Measurements from ENCODE around the gene ALDOA. TPM values are rescaled to one million over a fixed set of nuclear protein-coding genes. Genes with fewer than 3 reads are reported as not detected.

The ALDOA gene
- polyA plus RNA-seq, 4 donors, result 478 to 641 (median 500) TPM

DNA sequence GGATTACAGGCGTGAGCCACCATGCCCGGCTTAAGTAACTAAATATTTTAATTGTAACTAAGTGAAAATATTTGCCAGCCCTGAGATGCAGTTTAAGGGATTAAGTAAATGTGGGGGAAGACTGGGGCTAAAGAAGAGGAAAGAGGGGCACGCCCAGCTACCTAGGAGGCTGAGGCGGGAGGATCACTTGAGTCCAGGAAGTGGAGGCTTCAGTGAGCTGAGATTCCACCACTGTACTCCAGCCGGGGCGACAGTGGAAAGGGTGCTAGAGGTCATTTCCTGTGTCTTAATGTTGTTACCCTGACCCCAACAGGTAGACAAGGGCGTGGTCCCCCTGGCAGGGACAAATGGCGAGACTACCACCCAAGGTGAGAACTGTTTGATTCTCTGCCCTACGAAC is 2.8 kb downstream of the ALDOA start:
- DNase-seq (ENCODE audit: low read depth in 4 of 4, low spot score in 3 of 4), result no peak

DNA sequence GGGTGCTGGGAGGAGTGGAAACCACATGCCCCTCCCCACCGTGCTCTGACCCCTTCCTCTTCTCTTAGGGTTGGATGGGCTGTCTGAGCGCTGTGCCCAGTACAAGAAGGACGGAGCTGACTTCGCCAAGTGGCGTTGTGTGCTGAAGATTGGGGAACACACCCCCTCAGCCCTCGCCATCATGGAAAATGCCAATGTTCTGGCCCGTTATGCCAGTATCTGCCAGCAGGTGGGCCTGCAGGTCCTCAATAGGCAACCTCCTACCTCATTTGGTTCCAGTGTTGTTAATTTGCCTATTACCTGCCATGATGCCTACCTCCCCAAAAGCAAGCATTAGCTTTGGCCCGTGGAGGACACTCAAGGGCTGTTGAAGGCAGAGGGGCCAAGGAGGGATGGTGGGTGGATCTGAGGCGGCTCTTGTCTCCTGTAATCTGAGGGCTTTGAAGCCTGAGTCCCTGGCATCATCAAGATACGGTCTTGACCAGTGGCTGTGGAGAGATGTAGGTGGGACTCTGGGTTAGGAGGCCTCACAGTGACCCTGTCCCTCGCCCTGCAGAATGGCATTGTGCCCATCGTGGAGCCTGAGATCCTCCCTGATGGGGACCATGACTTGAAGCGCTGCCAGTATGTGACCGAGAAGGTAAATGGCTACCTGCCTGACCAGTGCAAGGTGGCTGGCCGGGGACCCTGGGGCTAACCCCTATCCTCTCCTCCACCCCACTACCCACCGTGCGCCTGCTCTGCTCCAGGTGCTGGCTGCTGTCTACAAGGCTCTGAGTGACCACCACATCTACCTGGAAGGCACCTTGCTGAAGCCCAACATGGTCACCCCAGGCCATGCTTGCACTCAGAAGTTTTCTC is 3.4 kb downstream of the ALDOA start:
- no peak for DNase-seq (ENCODE audit: low read depth in 4 of 4, low spot score in 3 of 4)

DNA sequence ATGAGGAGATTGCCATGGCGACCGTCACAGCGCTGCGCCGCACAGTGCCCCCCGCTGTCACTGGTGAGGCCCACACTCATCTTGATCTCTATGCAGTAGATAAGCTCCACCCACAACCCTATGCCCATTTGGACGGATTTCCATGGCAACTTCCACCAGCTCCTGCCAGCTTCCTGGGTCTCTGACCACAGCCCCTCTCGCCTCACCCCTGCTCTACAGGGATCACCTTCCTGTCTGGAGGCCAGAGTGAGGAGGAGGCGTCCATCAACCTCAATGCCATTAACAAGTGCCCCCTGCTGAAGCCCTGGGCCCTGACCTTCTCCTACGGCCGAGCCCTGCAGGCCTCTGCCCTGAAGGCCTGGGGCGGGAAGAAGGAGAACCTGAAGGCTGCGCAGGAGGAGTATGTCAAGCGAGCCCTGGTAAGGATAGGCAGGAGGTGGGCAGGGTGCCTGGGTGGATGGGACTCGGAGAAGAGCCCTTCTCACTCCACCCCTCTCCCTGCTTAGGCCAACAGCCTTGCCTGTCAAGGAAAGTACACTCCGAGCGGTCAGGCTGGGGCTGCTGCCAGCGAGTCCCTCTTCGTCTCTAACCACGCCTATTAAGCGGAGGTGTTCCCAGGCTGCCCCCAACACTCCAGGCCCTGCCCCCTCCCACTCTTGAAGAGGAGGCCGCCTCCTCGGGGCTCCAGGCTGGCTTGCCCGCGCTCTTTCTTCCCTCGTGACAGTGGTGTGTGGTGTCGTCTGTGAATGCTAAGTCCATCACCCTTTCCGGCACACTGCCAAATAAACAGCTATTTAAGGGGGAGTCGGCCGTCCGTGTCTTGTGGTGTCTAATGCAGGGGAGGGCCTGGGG is 4.3 kb downstream of the ALDOA start:
- DNase-seq (ENCODE audit: low read depth in 4 of 4, low spot score in 3 of 4), result no peak

DNA sequence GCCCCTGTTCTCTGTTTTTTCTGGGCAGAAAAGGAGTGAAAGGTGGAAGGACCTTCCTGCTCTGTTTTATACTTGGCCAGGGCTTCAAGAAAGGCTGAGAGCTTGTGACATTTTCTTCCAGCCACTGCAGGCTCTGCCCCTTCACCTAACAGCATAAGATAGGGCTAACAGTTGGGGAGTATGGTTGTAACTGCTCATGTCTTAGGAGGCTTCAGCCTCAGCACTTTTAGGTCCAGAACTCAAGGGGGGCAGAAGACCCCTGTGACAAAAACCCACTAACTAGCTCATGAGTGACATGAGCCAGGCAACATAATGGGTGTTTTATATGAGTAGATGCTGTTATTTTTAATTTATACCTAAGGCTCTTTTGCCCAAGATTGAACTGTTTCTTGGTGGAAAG is 4.9 kb downstream of the ALDOA start:
- no peak for DNase-seq (ENCODE audit: low read depth in 4 of 4, low spot score in 3 of 4)

DNA sequence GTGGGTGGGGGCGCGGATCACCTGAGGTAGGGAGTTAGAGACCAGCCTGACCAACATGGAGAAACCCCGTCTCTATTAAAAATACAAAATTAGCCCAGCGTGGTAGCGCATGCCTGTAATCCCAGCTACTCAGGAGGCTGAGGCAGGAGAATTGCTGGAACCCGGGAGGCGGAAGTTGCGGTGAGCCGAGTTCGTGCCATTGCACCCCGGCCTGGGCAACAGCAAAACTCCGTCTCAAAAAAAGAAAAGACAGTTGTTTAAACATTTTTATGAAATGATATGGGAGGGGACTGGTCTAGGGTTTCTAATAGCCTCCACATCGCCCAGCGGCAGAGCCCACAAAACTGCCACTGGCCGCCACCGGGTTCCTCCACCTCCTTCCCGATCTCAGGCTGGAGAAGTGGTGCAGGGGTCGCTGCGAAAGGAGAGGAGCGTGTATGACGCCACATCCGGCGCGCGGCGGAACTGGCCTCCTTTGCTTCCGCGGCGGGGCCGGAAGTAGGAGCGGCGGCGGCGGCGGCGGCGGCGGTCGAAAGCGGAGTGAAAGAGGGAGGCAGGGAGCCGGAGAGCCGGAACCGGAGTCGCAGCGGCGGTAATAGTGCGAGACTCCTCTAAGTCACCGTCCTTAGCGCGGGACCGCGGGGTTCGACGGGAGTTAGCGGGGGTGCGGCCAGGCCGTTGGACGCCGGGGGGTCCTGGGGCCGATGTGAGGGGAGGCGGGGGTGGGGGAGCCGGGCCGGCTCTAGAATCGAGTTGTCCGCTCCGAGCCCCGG is 10.1 kb downstream of the ALDOA start, which contains the start of gene PPP4C:
Gene PPP4C (plus strand): TSS at position 492 of the 773 bp plus-strand sequence. CDS start 384 bp downstream, outside the sequence.
- DNase-seq (ENCODE audit: low read depth in 4 of 4, low spot score in 3 of 4), result peak in 1 of 4 donors; percentile 81

DNA sequence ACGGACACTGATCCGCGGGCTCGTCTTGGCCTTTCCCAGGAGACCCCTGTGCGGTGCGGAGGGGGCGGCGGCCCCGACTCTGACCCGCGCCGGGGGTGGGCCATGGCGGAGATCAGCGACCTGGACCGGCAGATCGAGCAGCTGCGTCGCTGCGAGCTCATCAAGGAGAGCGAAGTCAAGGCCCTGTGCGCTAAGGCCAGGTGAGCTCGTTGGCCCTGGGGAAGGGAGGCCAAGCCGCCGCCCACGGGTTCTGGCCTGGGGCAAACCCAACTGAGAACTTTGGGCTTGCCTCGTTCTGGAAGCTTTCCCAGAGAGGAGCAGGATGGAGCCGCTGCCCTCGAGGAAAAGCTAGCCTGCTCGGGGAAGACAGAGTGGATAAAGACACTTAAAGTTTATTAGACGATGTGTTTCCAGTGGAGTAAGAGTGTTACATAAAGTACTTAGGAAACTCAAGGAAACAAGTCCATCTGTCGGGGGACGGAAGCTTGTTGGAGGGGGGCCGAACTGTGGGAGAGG is 10.8 kb downstream of the ALDOA start:
- no peak for DNase-seq (ENCODE audit: low read depth in 4 of 4, low spot score in 3 of 4)

DNA sequence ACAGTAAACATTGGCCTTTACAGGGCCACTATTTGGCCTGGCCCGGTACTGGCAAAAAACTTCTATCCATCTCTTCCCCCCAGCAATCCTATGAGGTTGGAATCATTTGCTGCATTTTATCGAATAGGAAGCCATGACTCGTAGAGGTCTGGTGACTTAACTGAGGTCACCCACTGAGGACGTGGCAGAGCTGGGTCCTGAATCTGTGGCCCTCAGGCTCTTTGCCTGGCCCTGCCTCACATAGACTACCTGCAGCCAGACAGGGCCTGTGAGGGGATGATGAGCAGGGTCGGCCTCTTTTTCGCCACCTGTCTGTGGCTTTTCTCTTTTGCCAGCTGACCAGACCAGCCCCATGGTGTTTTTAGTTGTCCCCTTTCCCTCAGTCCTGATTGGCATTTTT is 12.1 kb downstream of the ALDOA start:
- no peak for DNase-seq (ENCODE audit: low read depth in 4 of 4, low spot score in 3 of 4)

DNA sequence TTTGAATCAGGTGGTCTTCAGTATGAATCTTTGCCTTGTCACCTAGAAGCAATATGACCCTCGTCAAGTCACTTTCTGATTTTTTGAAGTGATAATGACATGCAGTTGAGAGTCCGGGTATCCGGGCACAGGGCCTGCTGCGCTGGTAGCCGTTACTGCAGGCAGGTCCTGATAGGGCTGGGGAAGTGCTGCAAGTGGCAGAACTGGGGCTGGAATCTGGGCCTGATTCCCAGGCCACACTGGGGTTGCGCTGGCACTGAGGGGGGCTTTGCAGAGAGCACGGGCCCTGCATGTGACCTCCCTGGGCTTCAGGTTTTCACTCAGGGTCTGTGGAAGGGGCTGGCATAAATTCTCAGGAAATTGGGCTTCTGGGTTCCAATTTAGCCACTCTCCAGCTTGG is 13.2 kb downstream of the ALDOA start:
- DNase-seq (ENCODE audit: low read depth in 4 of 4, low spot score in 3 of 4), result no peak

DNA sequence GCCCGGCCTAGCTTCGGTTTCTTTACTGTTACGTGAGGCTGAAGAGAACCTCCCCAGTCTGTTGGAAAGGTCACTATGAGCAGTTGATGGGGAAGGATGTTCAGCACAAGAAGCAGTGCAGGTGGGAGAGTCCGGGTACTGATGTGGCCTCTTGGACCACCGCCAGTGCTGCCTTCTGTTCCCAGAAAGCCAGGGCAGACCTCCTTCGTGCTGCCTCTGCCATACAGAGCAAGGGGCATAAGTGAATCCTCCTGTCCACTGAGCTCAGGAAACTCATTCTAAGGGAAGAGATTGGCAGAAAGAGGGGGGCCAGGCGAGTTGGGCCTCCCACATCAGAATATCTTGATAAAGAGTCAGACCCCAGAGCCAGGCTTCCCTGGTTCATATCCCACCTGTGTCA is 13.9 kb downstream of the ALDOA start:
- DNase-seq (ENCODE audit: low read depth in 4 of 4, low spot score in 3 of 4), result no peak

DNA sequence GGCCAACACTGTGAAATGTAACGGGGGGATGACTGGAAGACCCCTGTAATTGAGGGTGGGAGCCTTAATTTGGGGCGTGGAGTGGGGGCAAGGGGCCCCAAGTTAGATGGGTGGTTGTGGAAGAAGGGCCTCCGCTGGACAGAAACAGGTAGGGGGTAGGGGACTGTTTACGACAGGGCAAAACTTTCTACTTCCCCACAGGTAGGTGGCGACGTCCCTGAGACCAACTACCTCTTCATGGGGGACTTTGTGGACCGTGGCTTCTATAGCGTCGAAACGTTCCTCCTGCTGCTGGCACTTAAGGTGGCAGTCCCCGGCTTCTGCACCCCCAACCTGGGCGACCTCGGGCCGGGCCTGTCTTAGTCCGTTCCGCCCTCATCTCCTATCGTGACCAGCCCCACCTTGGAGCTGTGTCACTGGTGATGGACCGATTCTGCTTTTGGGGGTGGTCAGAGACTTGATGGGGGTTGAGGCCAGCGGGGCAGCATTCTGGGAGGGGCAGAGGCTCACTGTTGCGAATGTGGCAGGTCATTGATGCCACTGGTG is 17.1 kb downstream of the ALDOA start:
- no peak for DNase-seq (ENCODE audit: low read depth in 4 of 4, low spot score in 3 of 4)

DNA sequence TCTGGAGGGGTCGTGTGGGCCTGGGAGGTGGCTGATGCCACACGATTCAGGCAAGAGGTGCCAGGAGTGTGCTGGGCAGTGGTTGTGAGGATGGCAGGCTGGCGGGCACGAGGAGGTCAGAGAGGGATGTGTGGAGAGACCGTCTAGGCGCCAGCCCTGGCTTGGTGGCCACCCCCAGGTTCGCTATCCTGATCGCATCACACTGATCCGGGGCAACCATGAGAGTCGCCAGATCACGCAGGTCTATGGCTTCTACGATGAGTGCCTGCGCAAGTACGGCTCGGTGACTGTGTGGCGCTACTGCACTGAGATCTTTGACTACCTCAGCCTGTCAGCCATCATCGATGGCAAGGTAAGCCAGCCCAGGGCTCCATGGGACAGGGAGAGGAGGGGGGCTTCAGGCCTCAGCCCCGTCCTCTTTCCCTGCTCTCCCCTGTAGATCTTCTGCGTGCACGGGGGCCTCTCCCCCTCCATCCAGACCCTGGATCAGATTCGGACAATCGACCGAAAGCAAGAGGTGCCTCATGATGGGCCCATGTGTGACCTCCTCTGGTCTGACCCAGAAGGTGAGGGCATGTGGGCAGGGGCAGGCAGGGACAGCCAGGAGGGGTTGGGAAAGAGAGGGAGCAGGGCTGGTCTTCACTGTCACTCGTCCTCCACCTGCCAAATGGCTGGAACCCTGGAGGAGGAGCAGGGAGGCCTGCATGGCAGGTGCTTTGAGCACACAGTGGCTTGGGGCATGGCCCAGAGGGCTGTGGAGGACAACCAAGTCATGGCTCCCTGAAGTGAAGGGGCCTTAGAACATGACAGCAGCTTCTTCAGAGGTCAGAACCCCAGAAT is 17.9 kb downstream of the ALDOA start:
- DNase-seq (ENCODE audit: low read depth in 4 of 4, low spot score in 3 of 4), result no peak

DNA sequence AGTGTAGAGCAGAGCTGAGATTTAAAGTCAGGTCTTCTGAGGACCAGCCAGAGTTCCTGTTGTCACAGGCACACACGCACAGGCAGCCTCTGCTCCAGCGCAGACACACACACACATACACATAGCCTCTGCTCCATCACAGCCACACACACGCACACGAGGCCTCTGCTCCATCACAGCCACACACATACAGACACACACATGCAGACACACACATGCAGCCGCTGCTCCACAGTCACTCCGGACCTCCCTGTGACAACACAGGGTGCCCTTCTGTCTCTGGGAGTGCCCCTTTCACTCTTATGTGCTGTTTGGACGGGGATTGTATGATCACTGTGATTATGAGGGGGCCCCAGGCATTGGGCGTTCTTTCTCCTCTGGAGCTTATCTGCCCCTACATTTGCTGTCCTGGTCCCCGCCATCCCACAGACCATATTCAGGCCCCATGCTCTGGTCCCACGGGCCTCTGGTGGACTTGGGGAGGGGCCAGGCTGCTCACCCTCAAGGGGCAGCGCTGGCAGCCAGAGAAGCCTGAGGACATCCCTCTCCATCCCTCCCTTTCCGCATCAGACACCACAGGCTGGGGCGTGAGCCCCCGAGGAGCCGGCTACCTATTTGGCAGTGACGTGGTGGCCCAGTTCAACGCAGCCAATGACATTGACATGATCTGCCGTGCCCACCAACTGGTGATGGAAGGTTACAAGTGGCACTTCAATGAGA is 18.7 kb downstream of the ALDOA start:
- no peak for DNase-seq (ENCODE audit: low read depth in 4 of 4, low spot score in 3 of 4)

DNA sequence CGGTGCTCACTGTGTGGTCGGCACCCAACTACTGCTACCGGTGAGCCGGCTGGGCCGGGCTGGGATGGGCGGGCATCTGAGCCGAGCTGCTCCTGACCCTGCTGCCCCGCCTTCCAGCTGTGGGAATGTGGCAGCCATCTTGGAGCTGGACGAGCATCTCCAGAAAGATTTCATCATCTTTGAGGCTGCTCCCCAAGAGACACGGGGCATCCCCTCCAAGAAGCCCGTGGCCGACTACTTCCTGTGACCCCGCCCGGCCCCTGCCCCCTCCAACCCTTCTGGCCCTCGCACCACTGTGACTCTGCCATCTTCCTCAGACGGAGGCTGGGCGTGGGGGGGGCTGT is 19.2 kb downstream of the ALDOA start:
- no peak for DNase-seq (ENCODE audit: low read depth in 4 of 4, low spot score in 3 of 4)

DNA sequence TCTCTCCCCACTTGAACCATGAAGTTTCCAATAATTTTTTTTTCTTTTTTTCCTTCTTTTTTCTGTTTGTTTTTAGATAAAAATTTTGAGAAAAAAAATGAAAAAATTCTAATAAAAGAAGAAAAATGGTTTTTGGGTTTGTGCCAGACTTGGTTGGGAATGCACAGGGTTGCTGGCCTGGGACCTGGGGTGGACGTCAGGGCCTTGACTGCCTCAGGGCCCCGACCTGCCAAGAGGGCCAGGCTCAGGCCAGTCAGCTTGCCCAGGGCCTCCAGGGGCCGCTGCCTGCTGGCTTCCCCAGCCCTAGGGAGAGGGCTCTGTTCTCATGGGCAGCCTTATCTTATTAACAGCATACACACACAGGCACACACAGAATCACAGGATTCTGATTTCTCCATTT is 19.7 kb downstream of the ALDOA start:
- no peak for DNase-seq (ENCODE audit: low read depth in 4 of 4, low spot score in 3 of 4)

DNA sequence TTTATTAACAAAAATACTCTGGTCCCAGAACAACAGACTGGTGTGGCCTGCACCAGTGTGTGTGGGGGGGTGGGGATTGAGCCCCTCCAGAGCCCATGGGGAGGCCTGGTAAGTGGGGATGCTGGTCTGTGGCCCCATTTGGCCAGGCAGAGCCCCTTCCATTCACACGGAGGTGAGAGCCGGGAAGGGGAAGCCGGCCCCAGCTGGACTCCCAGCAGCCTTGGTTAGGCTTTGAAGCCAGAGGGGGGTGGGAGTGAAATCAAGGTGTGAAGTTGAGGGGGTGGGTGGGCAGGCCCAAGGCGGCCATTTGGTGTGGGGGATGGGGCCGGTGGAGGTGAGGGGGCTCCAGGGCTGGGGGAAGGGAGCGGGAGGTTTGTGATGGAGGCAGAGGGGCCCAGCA is 20.3 kb downstream of the ALDOA start:
- no peak for DNase-seq (ENCODE audit: low read depth in 4 of 4, low spot score in 3 of 4)

DNA sequence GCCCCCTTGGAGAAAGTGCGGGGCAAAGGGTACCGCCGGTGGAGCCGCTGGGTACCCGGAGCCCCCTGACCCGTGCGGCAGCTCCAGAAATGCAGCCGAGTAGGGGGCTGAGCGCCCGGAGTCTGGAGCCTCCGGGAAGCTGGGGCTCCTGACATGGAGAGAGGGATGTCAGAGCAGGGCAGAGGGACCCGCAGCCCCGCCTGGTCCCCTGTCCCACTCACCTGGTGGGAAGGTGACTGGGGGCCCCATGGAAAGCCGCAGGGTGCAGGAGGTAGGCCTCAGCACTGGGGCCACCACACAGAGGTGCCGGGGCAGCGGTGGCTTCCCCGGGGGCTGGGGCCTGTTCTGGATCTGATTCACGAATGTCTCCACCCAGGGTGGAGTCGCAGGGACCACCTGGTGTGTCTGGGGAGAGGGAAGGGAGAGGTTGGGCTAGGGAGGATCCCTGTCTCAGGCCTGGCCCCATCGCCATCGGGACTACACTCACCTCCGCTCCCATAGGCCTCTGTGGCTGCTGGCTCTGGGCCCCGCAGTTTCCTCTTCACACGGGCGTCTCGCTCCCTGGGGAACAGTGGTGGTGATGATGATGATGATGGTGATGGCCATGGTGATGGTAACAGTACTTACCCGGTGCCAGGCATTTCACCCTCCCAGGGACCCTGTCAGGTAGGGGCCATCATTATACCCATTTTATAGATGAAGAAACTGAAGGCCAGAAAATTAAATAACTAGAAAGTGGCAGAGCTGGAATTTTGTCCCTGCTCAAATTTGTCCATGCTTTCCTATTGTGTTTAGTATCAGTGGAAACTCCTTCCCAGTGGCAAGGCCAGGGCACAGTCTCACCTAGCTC is 21.0 kb downstream of the ALDOA start:
- DNase-seq (ENCODE audit: low read depth in 4 of 4, low spot score in 3 of 4), result no peak

DNA sequence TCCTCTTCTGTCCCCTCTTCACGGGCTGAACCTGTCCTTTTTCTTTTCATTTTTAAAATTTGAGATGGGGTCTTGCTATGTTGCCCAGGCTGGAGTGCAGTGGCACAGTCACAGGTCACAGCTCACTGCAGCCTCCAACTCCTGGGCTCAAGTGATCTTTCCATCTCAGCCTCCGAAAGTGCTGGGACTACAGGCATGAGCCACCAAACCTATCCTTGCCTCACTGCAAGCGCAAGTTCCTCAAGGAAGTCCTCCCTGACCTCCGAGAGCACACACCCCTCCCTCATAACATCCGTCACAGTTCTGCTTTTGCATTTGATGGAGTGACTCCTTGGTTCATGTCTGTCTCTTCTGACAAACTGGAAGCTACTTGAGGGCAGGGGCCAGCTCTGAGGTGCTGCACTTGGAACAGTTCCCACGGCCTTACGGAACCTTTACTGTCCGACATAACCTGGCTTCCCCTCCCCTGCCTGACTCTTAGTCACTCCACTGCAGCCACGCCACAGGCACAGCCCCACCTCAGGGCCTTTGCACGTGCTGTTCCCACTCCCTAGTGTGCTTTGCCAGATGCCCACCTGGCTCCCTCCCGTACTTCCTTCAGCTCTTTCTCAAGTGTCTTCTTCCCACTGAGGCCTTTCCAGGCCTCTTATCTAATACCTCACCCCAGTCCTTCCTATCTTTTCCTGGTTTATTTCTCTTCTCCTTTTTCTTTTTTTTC is 21.8 kb downstream of the ALDOA start:
- no peak for DNase-seq (ENCODE audit: low read depth in 4 of 4, low spot score in 3 of 4)

All from right renal pelvis (tissue), 4 donors.